Activated CD8-positive, alpha-beta T cell treated with anti-CD3 and anti-CD28 coated beads, Interleukin-2, amount 10 ng/mL, durations not matched to agents 7 days and 5 days (primary cell): ENCODE measurements around the gene TLR3. TPM values are rescaled to one million over a fixed set of nuclear protein-coding genes. Genes with fewer than 3 reads are reported as not detected.
"Not testable (repeated sequence)": the region's sequence is repeated elsewhere in the genome, so short reads cannot be mapped to it uniquely, and the experiment has no call there.

Source experiments
- ATAC-seq: fragments of 150-1000 bp; cut with Tn5 transposase; one replicate; pipeline ENCODE4 v1.10.0; 2021; ENCODE audit warnings: moderate library complexity
- CTCF ChIA-PET: fragments of 350-600 bp; sonication (Branson Sonifier 250); formaldehyde crosslinking; loops from one replicate; lab custom pipeline; 2021; ENCODE audit warnings: antibody characterized with exemption; lab: Charles Lee
- POLR2A ChIA-PET: fragments of 350-600 bp; sonication (Branson Sonifier 250); formaldehyde crosslinking; loops from one replicate; lab custom pipeline; 2021; ENCODE audit warnings: antibody characterized with exemption; lab: Charles Lee
- DNase-seq: peaks from one replicate; pipeline ENCODE4 v3.0.0-alpha.2; 2020
- H3K27ac Mint-ChIP-seq: one replicate; pipeline ENCODE4 v1.8.0; 2021; ENCODE audit warnings: mild to moderate bottlenecking, mixed read lengths
- H3K27me3 Mint-ChIP-seq: one replicate; pipeline ENCODE4 v1.8.0; 2021; ENCODE audit warnings: low read depth, mixed read lengths
- H3K36me3 Mint-ChIP-seq: one replicate; pipeline ENCODE4 v1.8.0; 2021; ENCODE audit warnings: low read depth, mixed read lengths
- H3K4me1 Mint-ChIP-seq: one replicate; pipeline ENCODE4 v1.8.0; 2021; ENCODE audit warnings: low read depth, mixed read lengths
- H3K4me3 Mint-ChIP-seq: one replicate; pipeline ENCODE4 v1.8.0; 2021; ENCODE audit warnings: mild to moderate bottlenecking, mixed read lengths
- H3K9me3 Mint-ChIP-seq: one replicate; pipeline ENCODE4 v1.8.0; 2022; ENCODE audit warnings: mixed read lengths; ENCODE audit not compliant: insufficient read depth
- total RNA-seq, 2 experiments: library from RNA; stranded (reverse); gene quantifications; one replicate each; pipeline ENCODE4 v1.2.3, GENCODE V29; 2021

TLR3 gene
- total RNA-seq, 2 experiments from 2014 or later = 0.53 to 0.70 TPM

DNA sequence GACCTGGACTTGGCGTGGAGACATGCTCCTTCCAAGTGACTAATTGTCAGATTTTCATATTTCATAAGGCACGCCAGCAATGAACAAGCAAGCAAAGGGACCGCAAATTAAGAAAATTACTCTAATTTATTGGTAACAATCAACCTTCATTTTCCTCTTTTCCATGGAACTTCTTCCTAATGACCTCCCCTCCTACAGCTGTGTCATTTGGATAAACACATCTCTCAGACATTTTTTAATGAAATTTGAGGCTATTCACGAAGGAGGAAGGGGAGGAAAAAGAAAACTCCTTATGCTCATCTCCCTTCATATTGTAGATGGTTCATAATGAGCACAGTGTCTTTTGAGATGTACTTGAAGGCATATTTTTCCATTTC is 38.6 kb upstream of the TLR3 start:
- ChIA-PET CTCF (no interaction called here), POLR2A (no interaction called here)
- no peaks in the 10 kb centered on the region for H3K9me3 Mint-ChIP-seq
- no peaks in the 10 kb centered on the region for H3K36me3 Mint-ChIP-seq
- DNase-seq (no peak), ATAC-seq (no peak)
- H3K4me3 Mint-ChIP-seq = no peak overlapping the region
- H3K4me1 Mint-ChIP-seq = no peaks in the 10 kb centered on the region
- H3K27me3 Mint-ChIP-seq = no peaks in the 10 kb centered on the region
- H3K27ac Mint-ChIP-seq = no peak overlapping the region

DNA sequence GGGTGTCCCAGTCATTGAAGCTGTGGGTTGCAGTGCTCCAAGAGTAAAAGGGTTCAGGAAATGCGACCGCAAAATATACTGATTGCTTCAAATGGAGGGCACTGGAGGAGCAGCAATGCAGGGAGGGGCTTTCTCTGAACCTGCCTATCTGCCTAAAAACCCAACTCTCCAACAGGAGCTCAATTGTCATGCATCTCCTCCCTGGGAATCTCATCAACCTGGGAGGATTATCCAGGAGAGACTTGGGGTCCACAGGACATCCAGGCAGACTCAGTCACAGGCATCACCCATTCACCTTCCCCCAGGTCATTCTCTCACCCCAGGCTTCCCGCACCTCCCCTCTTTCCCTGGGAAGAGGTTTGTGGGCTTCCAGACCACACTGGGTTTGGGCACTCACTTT is 38.2 kb upstream of the TLR3 start:
- Mint-ChIP-seq H3K27me3 (no peaks in the 10 kb centered on the region), H3K4me3 (no peak overlapping the region), H3K4me1 (no peaks in the 10 kb centered on the region), H3K36me3 (no peaks in the 10 kb centered on the region), H3K27ac (no peak overlapping the region), H3K9me3 (no peaks in the 10 kb centered on the region)
- ATAC-seq (no peak), DNase-seq (no peak)
- POLR2A ChIA-PET = no interaction called here
- CTCF ChIA-PET = no interaction called here

DNA sequence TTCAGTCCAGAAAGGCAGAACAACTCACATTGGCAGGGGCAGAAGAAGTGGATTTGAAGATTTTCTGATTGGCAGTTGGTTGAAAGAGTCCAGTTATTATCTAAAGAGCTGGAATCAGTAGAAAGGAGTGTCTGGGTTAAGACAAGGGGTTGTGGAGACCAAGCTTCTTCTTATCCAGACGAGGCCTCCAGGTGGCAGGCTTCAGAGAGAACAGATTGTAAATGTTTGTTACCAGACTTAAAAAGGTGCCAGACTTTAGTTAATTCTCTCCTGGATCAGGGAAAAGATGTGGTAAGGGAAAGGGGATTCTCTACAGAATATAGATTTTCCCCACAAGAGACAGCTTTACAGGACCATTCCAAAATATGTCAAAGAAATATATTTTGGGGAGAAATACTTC is 36.7 kb upstream of the TLR3 start:
- ATAC-seq (no peak), DNase-seq (no peak)
- Mint-ChIP-seq H3K4me3 (no peak overlapping the region), H3K9me3 (no peaks in the 10 kb centered on the region), H3K4me1 (no peaks in the 10 kb centered on the region), H3K27ac (no peak overlapping the region), H3K27me3 (peaks cover 5% of the 10 kb centered on the region), H3K36me3 (no peaks in the 10 kb centered on the region)
- CTCF ChIA-PET = no interaction called here
- POLR2A ChIA-PET = no interaction called here

DNA sequence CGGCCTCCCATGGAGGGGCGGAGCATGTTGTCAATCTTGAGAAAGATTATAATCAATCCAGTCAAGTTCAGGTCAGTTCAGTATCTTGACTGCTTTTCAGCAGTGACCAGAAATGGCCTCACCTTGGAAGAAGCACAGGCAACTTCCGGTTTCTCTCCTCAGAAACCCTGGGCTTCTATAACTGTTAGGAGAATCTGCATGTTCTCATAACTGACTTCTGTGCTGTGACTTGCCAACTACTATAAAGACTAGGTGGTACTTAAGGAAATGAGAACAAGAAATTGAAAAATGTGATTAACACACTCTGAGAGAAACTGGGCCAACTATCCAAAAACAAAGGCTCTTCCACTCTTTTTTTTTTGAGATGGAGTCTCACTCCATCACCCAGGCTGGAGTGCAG is 35.9 kb upstream of the TLR3 start:
- CTCF ChIA-PET = no interaction called here
- ATAC-seq (no peak), DNase-seq (no peak)
- Mint-ChIP-seq H3K27me3 (peaks cover 5% of the 10 kb centered on the region), H3K4me3 (no peak overlapping the region), H3K4me1 (no peaks in the 10 kb centered on the region), H3K9me3 (no peaks in the 10 kb centered on the region), H3K36me3 (no peaks in the 10 kb centered on the region), H3K27ac (no peak overlapping the region)
- POLR2A ChIA-PET = no interaction called here

DNA sequence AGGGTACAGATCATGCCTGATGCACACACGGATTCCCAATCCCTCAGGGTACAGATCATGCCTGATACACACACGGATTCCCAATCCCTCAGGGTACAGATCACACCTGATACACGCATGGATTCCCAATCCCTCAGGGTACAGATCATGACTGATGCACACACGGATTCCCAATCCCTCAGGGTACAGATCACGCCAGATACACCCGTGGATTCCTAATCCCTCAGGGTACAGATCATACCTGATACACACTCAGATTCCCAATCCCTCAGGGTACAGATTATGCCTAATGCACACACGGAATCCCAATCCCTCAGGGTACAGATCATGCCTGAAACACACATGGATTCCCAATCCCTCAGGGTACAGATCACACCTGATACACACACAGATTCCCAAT is 34.3 kb upstream of the TLR3 start:
- CTCF ChIA-PET, POLR2A ChIA-PET, ATAC-seq: not testable (repeated sequence)

DNA sequence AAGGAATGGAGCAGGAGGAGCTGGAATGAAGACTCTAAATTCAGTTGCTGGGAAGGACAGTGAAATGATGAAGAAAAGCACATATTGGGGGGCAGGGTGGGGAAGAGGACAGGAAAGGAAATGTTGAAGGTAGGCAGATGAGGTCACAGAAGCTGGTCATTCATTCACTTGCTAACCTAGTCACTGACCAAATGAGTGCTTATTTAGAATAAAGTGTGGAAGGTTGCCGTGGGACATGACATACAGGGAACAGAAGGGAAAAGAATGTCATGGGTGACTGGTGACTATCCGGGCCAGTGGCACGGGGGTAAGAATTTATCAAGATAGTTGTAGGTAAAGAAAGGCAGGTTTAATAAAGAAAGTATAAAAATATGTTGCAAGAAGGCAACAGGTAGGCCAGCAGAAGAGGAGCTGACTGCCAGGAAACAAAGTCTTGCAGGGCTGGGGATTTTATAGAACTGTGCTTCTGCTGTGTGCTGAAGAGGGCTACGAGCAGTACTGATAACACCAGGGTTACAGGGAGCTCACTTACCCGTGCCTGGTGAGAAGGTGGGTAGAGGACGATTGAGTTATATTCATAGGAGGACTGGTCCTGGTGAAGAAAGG is 31.9 kb upstream of the TLR3 start:
- no peak overlapping the region for H3K27ac Mint-ChIP-seq
- peaks cover 5% of the 10 kb centered on the region for H3K27me3 Mint-ChIP-seq
- no peaks in the 10 kb centered on the region for H3K36me3 Mint-ChIP-seq
- no peak overlapping the region for H3K4me3 Mint-ChIP-seq
- POLR2A ChIA-PET = interaction anchor here (1.0 kb wide), 1 partner anchor 88 kb away, joined by 3 read pairs; no protein-coding TSS in a partner anchor
- H3K4me1 Mint-ChIP-seq = no peaks in the 10 kb centered on the region
- ATAC-seq (no peak), DNase-seq (no peak)
- CTCF ChIA-PET = interaction anchor here (1.3 to 2.0 kb wide), 6 partner anchors 10 to 396 kb away, joined by 3 to 19 read pairs (median 6); partner anchors contain the start of gene TLR3
- no peaks in the 10 kb centered on the region for H3K9me3 Mint-ChIP-seq

More for the DNA sequence above, 34.3 kb upstream of the TLR3 start:
- not testable (repeated sequence) for DNase-seq, H3K36me3 Mint-ChIP-seq, H3K4me3 Mint-ChIP-seq, H3K9me3 Mint-ChIP-seq, H3K27ac Mint-ChIP-seq, H3K4me1 Mint-ChIP-seq, H3K27me3 Mint-ChIP-seq

DNA sequence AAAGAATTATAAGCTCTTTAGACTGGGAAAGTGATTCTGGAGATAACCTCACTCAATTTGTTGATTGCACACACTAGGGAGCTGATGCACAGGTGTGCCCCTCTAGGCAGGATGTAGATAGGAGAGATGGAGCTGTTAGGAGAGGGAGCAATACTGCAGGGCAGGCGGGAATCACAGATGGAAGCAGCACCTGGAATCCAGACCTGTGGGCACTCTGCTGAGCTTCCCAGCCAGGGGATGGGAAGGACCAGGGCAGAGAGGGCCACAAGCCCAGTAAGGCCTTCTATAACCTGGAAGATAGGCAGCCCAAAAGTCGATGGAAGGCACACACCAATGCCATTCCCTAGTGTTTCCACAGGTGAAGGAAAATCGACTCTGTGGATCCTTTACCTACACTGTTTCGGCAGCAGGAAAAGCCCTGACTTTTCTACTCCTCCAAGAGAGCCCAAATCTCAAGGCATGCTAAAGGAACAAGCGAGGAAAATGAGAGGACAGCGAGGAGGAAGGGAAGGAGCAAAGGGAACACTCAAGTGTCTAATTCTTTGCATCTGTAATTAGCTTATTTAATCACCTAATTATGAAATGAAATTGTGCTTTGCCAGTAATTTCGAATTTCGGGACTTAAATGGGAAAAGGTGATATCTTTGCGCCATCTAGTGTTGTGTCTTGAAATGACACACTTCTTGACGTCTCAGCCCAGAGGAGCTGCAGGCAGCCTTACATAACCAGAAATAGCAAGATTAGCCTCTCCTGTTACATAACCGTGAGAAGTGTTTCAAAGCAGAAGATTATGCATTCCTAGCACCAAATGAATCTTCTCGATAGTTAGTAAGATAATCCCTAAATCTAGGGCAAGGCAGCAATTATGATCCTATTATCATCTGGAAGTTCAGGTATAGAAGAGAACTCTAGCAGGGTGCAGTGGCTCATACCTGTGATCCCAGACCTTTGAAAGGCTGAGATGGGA is 31.0 kb upstream of the TLR3 start:
- ChIA-PET CTCF (interaction anchor here (0.6 to 2.0 kb wide), 18 partner anchors 9 to 767 kb away, joined by 3 to 19 read pairs (median 3); partner anchors contain the start of genes TLR3 and UFSP2), POLR2A (interaction anchor here (1.0 kb wide), 1 partner anchor 87 kb away, joined by 3 read pairs; no protein-coding TSS in a partner anchor)
- Mint-ChIP-seq H3K4me3 (no peak overlapping the region), H3K27me3 (peaks cover 5% of the 10 kb centered on the region), H3K36me3 (no peaks in the 10 kb centered on the region), H3K9me3 (no peaks in the 10 kb centered on the region), H3K27ac (no peak overlapping the region), H3K4me1 (no peaks in the 10 kb centered on the region)
- ATAC-seq (no peak), DNase-seq (peak; percentile 50)

DNA sequence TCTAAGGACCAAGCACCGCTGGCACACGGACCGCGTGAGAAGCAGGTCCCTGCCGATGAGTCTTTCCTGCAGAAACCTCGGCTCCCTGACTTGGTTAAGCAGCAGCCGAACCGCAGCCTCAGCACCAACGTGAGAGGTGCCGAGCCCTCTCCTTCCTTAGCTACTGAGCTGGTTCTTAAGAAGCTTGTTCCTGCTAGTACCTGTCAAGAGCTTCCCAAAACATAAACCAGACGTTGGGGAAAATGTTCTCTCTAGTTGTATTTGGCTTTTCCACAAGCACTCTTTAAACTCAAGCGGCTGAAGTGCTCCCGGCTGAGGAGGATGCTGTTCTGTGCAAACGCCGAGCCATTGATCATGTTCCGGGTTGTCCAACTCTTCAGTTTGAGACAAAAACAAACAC is 29.3 kb upstream of the TLR3 start:
- Mint-ChIP-seq H3K27me3 (peaks cover 5% of the 10 kb centered on the region), H3K36me3 (no peaks in the 10 kb centered on the region), H3K4me1 (no peaks in the 10 kb centered on the region), H3K27ac (no peak overlapping the region), H3K9me3 (no peaks in the 10 kb centered on the region), H3K4me3 (no peak overlapping the region)
- ATAC-seq (no peak), DNase-seq (no peak)
- ChIA-PET POLR2A (no interaction called here), CTCF (interaction anchor here (0.7 to 1.1 kb wide), 2 partner anchors 18 to 22 kb away, joined by 3 read pairs; no protein-coding TSS in a partner anchor)

DNA sequence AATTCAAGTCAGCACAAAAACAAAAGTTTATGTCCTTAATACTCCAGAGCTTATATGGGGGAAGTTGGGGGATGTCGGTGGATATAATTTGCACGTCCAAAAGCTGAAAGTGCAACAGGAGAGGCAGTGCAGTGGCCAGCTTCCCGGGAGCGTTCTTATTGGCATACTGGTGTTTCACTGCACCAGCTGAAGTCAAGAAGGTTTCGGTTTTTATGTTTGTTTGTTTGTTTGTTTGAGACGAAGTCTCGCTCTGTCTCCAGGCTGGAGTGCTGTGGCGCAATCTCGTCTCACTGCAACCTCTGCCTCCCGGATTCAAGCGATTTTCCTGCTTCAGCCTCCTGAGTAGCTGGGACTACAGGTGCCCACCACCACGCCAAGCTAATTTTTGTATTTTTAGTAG is 28.6 kb upstream of the TLR3 start:
- Mint-ChIP-seq H3K36me3 (no peaks in the 10 kb centered on the region), H3K27ac (no peak overlapping the region), H3K4me1 (no peaks in the 10 kb centered on the region), H3K4me3 (no peak overlapping the region), H3K9me3 (no peaks in the 10 kb centered on the region), H3K27me3 (peaks cover 5% of the 10 kb centered on the region)
- ChIA-PET CTCF (interaction anchor here (1.1 kb wide), 1 partner anchor 18 kb away, joined by 3 read pairs; no protein-coding TSS in a partner anchor), POLR2A (no interaction called here)
- ATAC-seq = no peak
- DNase-seq = no peak

DNA sequence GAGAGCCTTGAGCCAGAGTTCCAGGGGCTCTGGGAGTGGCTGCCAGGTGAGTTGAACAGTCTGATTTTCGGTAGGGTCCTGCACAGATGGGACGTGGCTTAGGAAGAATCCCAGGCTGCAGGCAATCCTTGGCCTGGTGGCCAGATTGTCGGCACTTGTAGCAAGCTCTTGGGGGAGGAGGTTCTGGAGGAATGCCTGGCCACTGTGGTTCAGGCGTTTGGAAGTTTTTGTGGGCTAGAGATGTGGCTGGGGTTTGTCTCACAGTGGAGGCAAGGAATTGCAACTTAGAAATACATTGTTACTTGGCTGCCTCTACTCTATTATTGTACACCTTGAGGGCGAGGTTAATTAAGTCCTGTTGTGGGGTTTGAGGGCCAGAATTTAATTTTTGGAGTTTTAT is 21.5 kb upstream of the TLR3 start:
- not testable (repeated sequence) for H3K27ac Mint-ChIP-seq, H3K9me3 Mint-ChIP-seq

DNA sequence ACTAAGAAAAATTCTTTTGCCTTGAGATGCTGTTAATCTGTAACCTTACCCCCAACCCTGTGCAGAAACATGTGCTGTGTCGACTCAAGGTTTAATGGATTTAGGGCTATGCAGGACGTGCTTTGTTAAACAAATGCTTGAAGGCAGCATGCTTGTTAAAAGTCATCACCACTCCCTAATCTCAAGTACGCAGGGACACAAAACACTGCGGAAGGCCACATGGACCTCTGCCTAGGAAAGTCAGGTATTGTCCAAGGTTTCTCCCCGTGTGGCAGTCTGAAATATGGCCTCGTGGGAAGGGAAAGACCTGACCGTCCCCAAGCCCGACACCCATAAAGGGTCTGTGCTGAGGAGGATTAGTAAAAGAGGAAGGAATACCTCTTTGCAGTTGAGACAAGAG is 18.8 kb upstream of the TLR3 start:
- CTCF ChIA-PET, H3K9me3 Mint-ChIP-seq, H3K27ac Mint-ChIP-seq, POLR2A ChIA-PET, H3K27me3 Mint-ChIP-seq, H3K36me3 Mint-ChIP-seq, H3K4me1 Mint-ChIP-seq, DNase-seq, ATAC-seq, H3K4me3 Mint-ChIP-seq: not testable (repeated sequence)

More for the DNA sequence above, 21.5 kb upstream of the TLR3 start:
- CTCF ChIA-PET, DNase-seq, H3K4me1 Mint-ChIP-seq, H3K27me3 Mint-ChIP-seq, H3K36me3 Mint-ChIP-seq, H3K4me3 Mint-ChIP-seq, POLR2A ChIA-PET, ATAC-seq: not testable (repeated sequence)

DNA sequence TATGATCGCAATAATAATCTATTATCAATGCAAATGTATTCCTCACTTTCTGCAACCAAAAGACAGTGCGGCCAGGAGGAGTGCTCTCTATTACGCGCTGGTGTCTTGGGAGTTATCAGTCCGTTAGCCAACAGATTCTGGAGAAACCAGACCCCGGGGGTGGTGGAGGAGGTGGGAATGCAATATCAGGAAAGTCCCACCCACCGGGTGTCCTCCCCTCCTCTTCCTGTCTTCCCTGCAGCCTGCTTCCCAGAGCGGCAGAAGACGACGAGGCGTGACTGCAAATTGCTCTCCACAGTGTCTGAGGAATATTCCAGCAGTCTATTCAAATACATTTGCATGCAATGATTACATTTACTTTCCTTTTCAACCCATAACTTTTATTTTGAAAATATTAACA is 17.9 kb upstream of the TLR3 start:
- no peak overlapping the region for H3K4me3 Mint-ChIP-seq
- H3K4me1 Mint-ChIP-seq = no peaks in the 10 kb centered on the region
- no peak for DNase-seq
- H3K27me3 Mint-ChIP-seq = peaks cover 3% of the 10 kb centered on the region
- no peaks in the 10 kb centered on the region for H3K36me3 Mint-ChIP-seq
- ATAC-seq = no peak
- ChIA-PET POLR2A (no interaction called here), CTCF (no interaction called here)
- H3K27ac Mint-ChIP-seq = no peak overlapping the region
- H3K9me3 Mint-ChIP-seq = no peaks in the 10 kb centered on the region
